OCI-LY7 (cell line): ENCODE results near the gene SERPINB13. TPM values are rescaled to one million over a fixed set of nuclear protein-coding genes. Genes with fewer than 3 reads are reported as not detected.

Source experiments
- BruUV-seq: library from RNA; stranded (reverse); fragments of 400-500 nt; replicated peaks from 2 replicates; lab custom pipeline; 2021; lab: Mats Ljungman, UMichigan
- CTCF ChIA-PET: fragments of 300-600 bp; sonication (Branson Sonifier 250); formaldehyde crosslinking; loops from one replicate; lab custom pipeline; 2022; ENCODE audit warnings: antibody characterized with exemption; ENCODE audit not compliant: unreplicated experiment; lab: Charles Lee
- POLR2A ChIA-PET: fragments of 300-600 bp; sonication (Branson Sonifier 250); formaldehyde crosslinking; loops from one replicate; lab custom pipeline; 2022; ENCODE audit warnings: antibody characterized with exemption; lab: Charles Lee
- DNase-seq: peaks from one replicate; pipeline ENCODE4 v3.0.0-alpha.2; 2015; ENCODE audit warnings: low spot score
- H2AFZ ChIP-seq: fragments of 200-600 bp; sonication (generic), shearing (Covaris generic); 2 replicates; pipeline ENCODE4 v1.6.1; 2014; ENCODE audit warnings: mild to moderate bottlenecking, antibody characterized with exemption, low read length, moderate library complexity
- H3K27ac ChIP-seq: fragments of 200-600 bp; sonication (generic); 2 replicates; pipeline ENCODE4 v1.5.1; 2014; ENCODE audit warnings: mixed run types, low read depth, mild to moderate bottlenecking, moderate library complexity, low read length, inconsistent platforms; ENCODE audit not compliant: poor library complexity, severe bottlenecking
- H3K36me3 ChIP-seq: fragments of 200-600 bp; sonication (generic); 2 replicates; pipeline ENCODE4 v1.6.1; 2014; ENCODE audit warnings: mild to moderate bottlenecking, antibody characterized with exemption, low read length, moderate library complexity, mixed read lengths; ENCODE audit not compliant: insufficient read depth
- H3K4me1 ChIP-seq: fragments of 200-600 bp; sonication (generic); 2 replicates; pipeline ENCODE4 v1.5.1; 2014; ENCODE audit warnings: mild to moderate bottlenecking, low read length; ENCODE audit not compliant: insufficient read depth, poor library complexity, severe bottlenecking
- H3K4me2 ChIP-seq: fragments of 200-600 bp; sonication (generic); 2 replicates; pipeline ENCODE4 v1.6.1; 2014; ENCODE audit warnings: mild to moderate bottlenecking, low read length
- H3K4me3 ChIP-seq: fragments of 200-600 bp; sonication (generic); 2 replicates; pipeline ENCODE4 v1.5.1; 2014; ENCODE audit warnings: mild to moderate bottlenecking, low read depth, low read length; ENCODE audit not compliant: poor library complexity, severe bottlenecking
- H3K79me2 ChIP-seq: fragments of 200-600 bp; sonication (generic); 2 replicates; pipeline ENCODE4 v1.6.1; 2016; ENCODE audit warnings: low read depth, mild to moderate bottlenecking, low read length, moderate library complexity, mixed read lengths; ENCODE audit not compliant: insufficient read depth
- H3K9me2 ChIP-seq: fragments of 200-600 bp; sonication (generic); 2 replicates; pipeline ENCODE4 v1.6.1; 2016; ENCODE audit warnings: mild to moderate bottlenecking, low read length, mixed read lengths; ENCODE audit not compliant: insufficient read depth
- H3K9me3 ChIP-seq: fragments of 200-600 bp; sonication (generic); 2 replicates; pipeline ENCODE4 v1.6.1; 2014; ENCODE audit warnings: mild to moderate bottlenecking, mixed run types, low read length, mixed read lengths
- H4K20me1 ChIP-seq: fragments of 200-600 bp; sonication (generic); 2 replicates; pipeline ENCODE4 v1.6.1; 2014; ENCODE audit warnings: mild to moderate bottlenecking, antibody characterized with exemption, low read length, moderate library complexity, mixed read lengths; ENCODE audit not compliant: insufficient read depth
- CTCF ChIP-seq: fragments of 200-600 bp; sonication (generic); conservative IDR thresholded peaks from 2 replicates; pipeline ENCODE4 v1.5.1; 2014; ENCODE audit warnings: mild to moderate bottlenecking, antibody characterized with exemption, low read length, moderate library complexity, mixed read lengths
- EZH2phosphoT487 ChIP-seq: fragments of 200-600 bp; sonication (generic); IDR thresholded peaks from 2 replicates; pipeline ENCODE4 v1.6.1; 2018; ENCODE audit warnings: low read depth, borderline replicate concordance, mild to moderate bottlenecking, mixed run types, antibody characterized with exemption, low read length, moderate library complexity, mixed read lengths
- intact Hi-C: fragments of 100-400 bp; cut with micrococcal nuclease; formaldehyde crosslinking; loops from one replicate; pipeline ENCODE4 v1.10.0; 2022; ENCODE audit not compliant: unreplicated experiment
- total RNA-seq, 2 experiments: library from RNA; depleted of rRNA in 1 of 2; stranded (reverse); fragments of >200 nt in 1 of 2; shearing (Covaris generic) in 1 of 2; gene quantifications; 2 replicates each; pipeline ENCODE4 v1.2.3, GENCODE V29; 2014 to 2022

SERPINB13 gene
- total RNA-seq, 2 experiments from 2014 or later, result not detected

- Histone ChIP-seq H3K4me3 (no peak overlapping the region), H3K9me2 (no peaks in the 10 kb centered on the region), H2AFZ (no peak overlapping the region), H3K9me3 (no peaks in the 10 kb centered on the region), H3K36me3 (no peaks in the 10 kb centered on the region), H3K27ac (no peak overlapping the region), H3K4me1 (no peaks in the 10 kb centered on the region), H3K4me2 (no peak overlapping the region), H4K20me1 (no peaks in the 10 kb centered on the region), H3K79me2 (no peaks in the 10 kb centered on the region)
- intact Hi-C loops, result no loop called here
- TF ChIP-seq CTCF (no peak), EZH2phosphoT487 (no peak)
- no TSS peak for BruUV-seq
- ChIA-PET POLR2A (interaction anchor here (1.6 kb wide), 1 partner anchor 61 kb away, joined by 5 read pairs; no protein-coding TSS in a partner anchor), CTCF (no interaction called here)
- no peak for DNase-seq
Measured at GRCh38 chr18:63579616-63580015, 7.5 kb upstream of the SERPINB13 start.

- intact Hi-C loops, result no loop called here
- CTCF ChIA-PET, result no interaction called here
- POLR2A ChIA-PET, result no interaction called here
Measured at GRCh38 chr18:63585988-63586387, 1.2 kb upstream of the SERPINB13 start.

More at GRCh38 chr18:63585988-63586387, 1.2 kb upstream of the SERPINB13 start:
- Histone ChIP-seq H3K9me2 (no peaks in the 10 kb centered on the region), H3K27ac (no peak overlapping the region), H4K20me1 (no peaks in the 10 kb centered on the region), H3K79me2 (no peaks in the 10 kb centered on the region), H3K4me2 (no peak overlapping the region), H3K4me3 (no peak overlapping the region), H3K9me3 (no peaks in the 10 kb centered on the region), H3K4me1 (no peaks in the 10 kb centered on the region), H2AFZ (no peak overlapping the region), H3K36me3 (no peaks in the 10 kb centered on the region)
- no TSS peak for BruUV-seq
- DNase-seq, result no peak
- no peak for TF ChIP-seq CTCF
- no peak for TF ChIP-seq EZH2phosphoT487
